HEK293 (cell line): ENCODE measurements around the gene SLC34A3.
A peak's percentile ranks its signal among the peaks of the same experiment; 100 is the strongest.

ENCODE experiments used
- BCL11A ChIP-seq: fragments of 450-650 bp; formaldehyde crosslinking; IDR thresholded peaks from 2 replicates; pipeline ENCODE4 v1.5.1; 2016; ENCODE audit warnings: low read depth, missing biosample characterization, missing genetic modification characterization
- CTCF ChIP-seq: fragments of 450-650 bp; formaldehyde crosslinking; IDR thresholded peaks from 2 replicates; pipeline ENCODE4 v1.5.1; 2016; ENCODE audit warnings: missing biosample characterization, missing genetic modification characterization
- EGR2 ChIP-seq: fragments of 450-650 bp; formaldehyde crosslinking; IDR thresholded peaks from 2 replicates; pipeline ENCODE4 v1.5.1; 2016; ENCODE audit warnings: low read depth, missing biosample characterization, missing genetic modification characterization
- FEZF1 ChIP-seq: fragments of 450-650 bp; formaldehyde crosslinking; IDR thresholded peaks from 2 replicates; pipeline ENCODE4 v1.5.1; 2016; ENCODE audit warnings: missing biosample characterization, missing genetic modification characterization
- GLIS1 ChIP-seq: fragments of 450-650 bp; formaldehyde crosslinking; IDR thresholded peaks from 2 replicates; pipeline ENCODE4 v1.5.1; 2016; ENCODE audit warnings: missing biosample characterization, missing genetic modification characterization
- GLIS2 ChIP-seq: fragments of 450-650 bp; formaldehyde crosslinking; IDR thresholded peaks from 2 replicates; pipeline ENCODE4 v1.5.1; 2016; ENCODE audit warnings: missing biosample characterization, missing genetic modification characterization
- RBAK ChIP-seq: fragments of 450-650 bp; formaldehyde crosslinking; IDR thresholded peaks from 2 replicates; pipeline ENCODE4 v1.5.1; 2016; ENCODE audit warnings: missing biosample characterization, missing genetic modification characterization
- SCRT1 ChIP-seq: fragments of 450-650 bp; formaldehyde crosslinking; IDR thresholded peaks from 2 replicates; pipeline ENCODE4 v1.5.1; 2016; ENCODE audit warnings: missing biosample characterization, missing genetic modification characterization, borderline replicate concordance
- SP2 ChIP-seq: fragments of 450-650 bp; formaldehyde crosslinking; IDR thresholded peaks from 2 replicates; pipeline ENCODE4 v1.5.1; 2016; ENCODE audit warnings: missing biosample characterization, missing genetic modification characterization
- SP7 ChIP-seq: fragments of 450-650 bp; formaldehyde crosslinking; IDR thresholded peaks from 2 replicates; pipeline ENCODE4 v1.5.1; 2016; ENCODE audit warnings: missing biosample characterization, missing genetic modification characterization
- ZBTB21 ChIP-seq: fragments of 450-650 bp; formaldehyde crosslinking; IDR thresholded peaks from 2 replicates; pipeline ENCODE4 v1.5.1; 2017; ENCODE audit warnings: missing biosample characterization, missing genetic modification characterization
- ZBTB7A ChIP-seq: fragments of 450-650 bp; formaldehyde crosslinking; IDR thresholded peaks from 2 replicates; pipeline ENCODE4 v1.5.1; 2016; ENCODE audit warnings: low read depth, missing biosample characterization, missing genetic modification characterization
- ZEB2 ChIP-seq: fragments of 450-650 bp; formaldehyde crosslinking; IDR thresholded peaks from 2 replicates; pipeline ENCODE4 v1.5.1; 2016; ENCODE audit warnings: missing biosample characterization, missing genetic modification characterization
- ZFHX2 ChIP-seq: fragments of 450-650 bp; formaldehyde crosslinking; conservative IDR thresholded peaks from 2 replicates; pipeline ENCODE4 v1.5.1; 2016; ENCODE audit warnings: missing biosample characterization, missing genetic modification characterization
- ZNF148 ChIP-seq: fragments of 450-650 bp; formaldehyde crosslinking; IDR thresholded peaks from 2 replicates; pipeline ENCODE4 v1.5.0; 2017; ENCODE audit warnings: missing biosample characterization, missing genetic modification characterization, borderline replicate concordance
- ZNF175 ChIP-seq: fragments of 450-650 bp; formaldehyde crosslinking; IDR thresholded peaks from 2 replicates; pipeline ENCODE4 v1.5.1; 2016; ENCODE audit warnings: missing biosample characterization, missing genetic modification characterization
- ZNF2 ChIP-seq: fragments of 450-650 bp; formaldehyde crosslinking; IDR thresholded peaks from 2 replicates; pipeline ENCODE4 v1.5.1; 2016; ENCODE audit warnings: missing biosample characterization, missing genetic modification characterization
- ZNF449 ChIP-seq: fragments of 450-650 bp; formaldehyde crosslinking; IDR thresholded peaks from 2 replicates; pipeline ENCODE4 v1.5.1; 2017; ENCODE audit warnings: missing biosample characterization, mild to moderate bottlenecking, missing genetic modification characterization, moderate library complexity
- ZNF501 ChIP-seq: fragments of 450-650 bp; formaldehyde crosslinking; IDR thresholded peaks from 2 replicates; pipeline ENCODE4 v1.5.1; 2016; ENCODE audit warnings: missing biosample characterization, missing genetic modification characterization
- ZNF521 ChIP-seq: fragments of 450-650 bp; formaldehyde crosslinking; IDR thresholded peaks from 2 replicates; pipeline ENCODE4 v1.5.1; 2017; ENCODE audit warnings: missing biosample characterization, mild to moderate bottlenecking, missing genetic modification characterization
- ZNF596 ChIP-seq: fragments of 450-650 bp; IDR thresholded peaks from 2 replicates; pipeline ENCODE4 v1.5.0; 2018; ENCODE audit warnings: missing biosample characterization, mild to moderate bottlenecking, missing genetic modification characterization, moderate library complexity
- ZNF600 ChIP-seq: fragments of 450-650 bp; formaldehyde crosslinking; IDR thresholded peaks from 2 replicates; pipeline ENCODE4 v1.5.1; 2016; ENCODE audit warnings: missing biosample characterization, missing genetic modification characterization
- ZNF670 ChIP-seq: fragments of 450-650 bp; formaldehyde crosslinking; IDR thresholded peaks from 2 replicates; pipeline ENCODE4 v1.5.1; 2016; ENCODE audit warnings: missing biosample characterization, missing genetic modification characterization, low read depth
- ZNF777 ChIP-seq: fragments of 450-650 bp; formaldehyde crosslinking; IDR thresholded peaks from 2 replicates; pipeline ENCODE4 v1.5.1; 2017; ENCODE audit warnings: missing biosample characterization, missing genetic modification characterization, borderline replicate concordance
- ZNF837 ChIP-seq: fragments of 450-650 bp; formaldehyde crosslinking; IDR thresholded peaks from 2 replicates; pipeline ENCODE4 v1.5.1; 2016; ENCODE audit warnings: missing biosample characterization, missing genetic modification characterization
- ZSCAN30 ChIP-seq: fragments of 450-650 bp; IDR thresholded peaks from 2 replicates; pipeline ENCODE4 v1.5.1; 2018; ENCODE audit warnings: missing biosample characterization, mild to moderate bottlenecking, missing genetic modification characterization, moderate library complexity
- TF ChIP-seq, protein P1 (sequence below): fragments of 450-650 bp; formaldehyde crosslinking; IDR thresholded peaks from 2 replicates; pipeline ENCODE4 v1.5.1; 2016; ENCODE audit warnings: missing biosample characterization, missing genetic modification characterization
- TF ChIP-seq, protein P2 (sequence below): fragments of 450-650 bp; formaldehyde crosslinking; IDR thresholded peaks from 2 replicates; pipeline ENCODE4 v1.5.1; 2016; ENCODE audit warnings: missing biosample characterization, missing genetic modification characterization

SLC34A3 gene

GRCh38 chr9:137223078-137223970 lies 7.4 kb upstream of the SLC34A3 start (continued):
- TF ChIP-seq, protein P1, sequence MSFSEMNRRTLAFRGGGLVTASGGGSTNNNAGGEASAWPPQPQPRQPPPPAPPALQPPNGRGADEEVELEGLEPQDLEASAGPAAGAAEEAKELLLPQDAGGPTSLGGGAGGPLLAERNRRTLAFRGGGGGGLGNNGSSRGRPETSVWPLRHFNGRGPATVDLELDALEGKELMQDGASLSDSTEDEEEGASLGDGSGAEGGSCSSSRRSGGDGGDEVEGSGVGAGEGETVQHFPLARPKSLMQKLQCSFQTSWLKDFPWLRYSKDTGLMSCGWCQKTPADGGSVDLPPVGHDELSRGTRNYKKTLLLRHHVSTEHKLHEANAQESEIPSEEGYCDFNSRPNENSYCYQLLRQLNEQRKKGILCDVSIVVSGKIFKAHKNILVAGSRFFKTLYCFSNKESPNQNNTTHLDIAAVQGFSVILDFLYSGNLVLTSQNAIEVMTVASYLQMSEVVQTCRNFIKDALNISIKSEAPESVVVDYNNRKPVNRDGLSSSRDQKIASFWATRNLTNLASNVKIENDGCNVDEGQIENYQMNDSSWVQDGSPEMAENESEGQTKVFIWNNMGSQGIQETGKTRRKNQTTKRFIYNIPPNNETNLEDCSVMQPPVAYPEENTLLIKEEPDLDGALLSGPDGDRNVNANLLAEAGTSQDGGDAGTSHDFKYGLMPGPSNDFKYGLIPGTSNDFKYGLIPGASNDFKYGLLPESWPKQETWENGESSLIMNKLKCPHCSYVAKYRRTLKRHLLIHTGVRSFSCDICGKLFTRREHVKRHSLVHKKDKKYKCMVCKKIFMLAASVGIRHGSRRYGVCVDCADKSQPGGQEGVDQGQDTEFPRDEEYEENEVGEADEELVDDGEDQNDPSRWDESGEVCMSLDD, result peak; percentile 96
- TF ChIP-seq ZNF670 (tag by site-specific recombination) (no peak), SCRT1 (tag by site-specific recombination) (no peak), ZNF449 (tag by site-specific recombination) (no peak), ZNF521 (no peak), ZBTB21 (tag by site-specific recombination) (no peak), BCL11A (tag by site-specific recombination) (no peak), ZFHX2 (peak; percentile 31), ZNF600 (tag by site-specific recombination) (peak; percentile 71; the same call in 1 of the 2 replicates), ZNF175 (tag by site-specific recombination) (no peak), SP7 (peak; percentile 25; the same call in 1 of the 2 replicates), FEZF1 (peak; percentile 37; the same call in 1 of the 2 replicates), ZSCAN30 (tag by site-specific recombination) (0 out of 2 replicates have a peak, but pooled peaks have one; percentile 50), CTCF (tag by site-specific recombination) (no peak), ZNF501 (tag by site-specific recombination) (0 out of 2 replicates have a peak, but pooled peaks have one; percentile 58), ZEB2 (no peak), ZNF148 (tag by site-specific recombination) (no peak), ZNF596 (no peak), ZNF837 (tag by site-specific recombination) (no peak), ZNF777 (tag by site-specific recombination) (no peak), GLIS1 (no peak; the same call in 1 of the 2 replicates), SP2 (peak; percentile 90), ZBTB7A (peak; percentile 46; the same call in 1 of the 2 replicates), RBAK (tag by site-specific recombination) (no peak), EGR2 (tag by site-specific recombination) (peak; percentile 52), GLIS2 (tag by site-specific recombination) (peak; percentile 90; the same call in 1 of the 2 replicates), ZNF2 (peak; percentile 84; the same call in 1 of the 2 replicates)
- TF ChIP-seq, protein P2, sequence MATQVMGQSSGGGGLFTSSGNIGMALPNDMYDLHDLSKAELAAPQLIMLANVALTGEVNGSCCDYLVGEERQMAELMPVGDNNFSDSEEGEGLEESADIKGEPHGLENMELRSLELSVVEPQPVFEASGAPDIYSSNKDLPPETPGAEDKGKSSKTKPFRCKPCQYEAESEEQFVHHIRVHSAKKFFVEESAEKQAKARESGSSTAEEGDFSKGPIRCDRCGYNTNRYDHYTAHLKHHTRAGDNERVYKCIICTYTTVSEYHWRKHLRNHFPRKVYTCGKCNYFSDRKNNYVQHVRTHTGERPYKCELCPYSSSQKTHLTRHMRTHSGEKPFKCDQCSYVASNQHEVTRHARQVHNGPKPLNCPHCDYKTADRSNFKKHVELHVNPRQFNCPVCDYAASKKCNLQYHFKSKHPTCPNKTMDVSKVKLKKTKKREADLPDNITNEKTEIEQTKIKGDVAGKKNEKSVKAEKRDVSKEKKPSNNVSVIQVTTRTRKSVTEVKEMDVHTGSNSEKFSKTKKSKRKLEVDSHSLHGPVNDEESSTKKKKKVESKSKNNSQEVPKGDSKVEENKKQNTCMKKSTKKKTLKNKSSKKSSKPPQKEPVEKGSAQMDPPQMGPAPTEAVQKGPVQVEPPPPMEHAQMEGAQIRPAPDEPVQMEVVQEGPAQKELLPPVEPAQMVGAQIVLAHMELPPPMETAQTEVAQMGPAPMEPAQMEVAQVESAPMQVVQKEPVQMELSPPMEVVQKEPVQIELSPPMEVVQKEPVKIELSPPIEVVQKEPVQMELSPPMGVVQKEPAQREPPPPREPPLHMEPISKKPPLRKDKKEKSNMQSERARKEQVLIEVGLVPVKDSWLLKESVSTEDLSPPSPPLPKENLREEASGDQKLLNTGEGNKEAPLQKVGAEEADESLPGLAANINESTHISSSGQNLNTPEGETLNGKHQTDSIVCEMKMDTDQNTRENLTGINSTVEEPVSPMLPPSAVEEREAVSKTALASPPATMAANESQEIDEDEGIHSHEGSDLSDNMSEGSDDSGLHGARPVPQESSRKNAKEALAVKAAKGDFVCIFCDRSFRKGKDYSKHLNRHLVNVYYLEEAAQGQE (tag by site-specific recombination), result no peak
